GM19372 (cell line): ENCODE results near the gene PRSS56.

Experiments
- ATAC-seq: cut with Tn5 transposase; IDR thresholded peaks from one replicate; pipeline ENCODE4 v1.9.1; 2021; ENCODE audit warnings: mild to moderate bottlenecking, low read depth, moderate library complexity; ENCODE audit not compliant: unreplicated experiment

PRSS56 gene

DNA sequence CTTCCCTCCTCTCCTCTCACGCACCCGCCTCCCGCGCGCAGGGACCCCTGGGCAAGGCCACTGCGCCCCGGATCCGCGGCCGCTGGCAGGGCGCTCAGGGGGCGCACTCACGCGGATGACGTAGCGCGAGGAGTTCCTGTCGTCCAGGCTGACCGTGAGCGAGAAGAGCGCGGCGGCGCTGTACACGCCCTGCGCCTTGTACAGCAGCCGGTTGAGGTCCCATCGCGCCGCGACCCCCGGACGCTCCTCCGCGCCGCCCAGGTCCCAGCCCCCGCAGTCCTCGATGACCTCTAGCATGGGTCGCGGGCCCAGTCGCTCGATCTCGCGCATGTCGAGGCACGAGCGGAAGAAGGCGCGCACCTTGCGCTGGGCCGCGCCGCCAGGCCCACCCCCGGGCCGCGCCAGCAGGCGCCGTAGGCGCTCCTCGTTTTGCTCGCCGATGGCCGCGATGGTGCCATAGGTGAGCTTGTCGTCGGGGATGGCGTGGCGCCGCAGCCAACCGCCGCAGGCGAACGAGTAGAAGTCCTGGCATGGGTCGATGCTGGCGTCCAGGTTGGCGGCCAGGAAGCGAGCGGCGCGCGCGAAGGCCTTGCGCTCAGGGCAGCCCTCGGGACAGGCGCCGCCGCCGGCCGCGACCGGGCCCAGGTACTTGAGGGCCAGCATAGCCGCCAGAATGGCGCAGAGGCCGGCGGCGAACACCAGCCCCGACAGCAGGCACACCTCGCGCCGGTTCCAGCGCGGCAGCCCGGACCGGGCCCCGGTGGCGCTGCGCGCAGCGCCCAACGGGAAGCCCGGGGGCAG is 34.2 kb upstream of the PRSS56 start:
- no peak for ATAC-seq

DNA sequence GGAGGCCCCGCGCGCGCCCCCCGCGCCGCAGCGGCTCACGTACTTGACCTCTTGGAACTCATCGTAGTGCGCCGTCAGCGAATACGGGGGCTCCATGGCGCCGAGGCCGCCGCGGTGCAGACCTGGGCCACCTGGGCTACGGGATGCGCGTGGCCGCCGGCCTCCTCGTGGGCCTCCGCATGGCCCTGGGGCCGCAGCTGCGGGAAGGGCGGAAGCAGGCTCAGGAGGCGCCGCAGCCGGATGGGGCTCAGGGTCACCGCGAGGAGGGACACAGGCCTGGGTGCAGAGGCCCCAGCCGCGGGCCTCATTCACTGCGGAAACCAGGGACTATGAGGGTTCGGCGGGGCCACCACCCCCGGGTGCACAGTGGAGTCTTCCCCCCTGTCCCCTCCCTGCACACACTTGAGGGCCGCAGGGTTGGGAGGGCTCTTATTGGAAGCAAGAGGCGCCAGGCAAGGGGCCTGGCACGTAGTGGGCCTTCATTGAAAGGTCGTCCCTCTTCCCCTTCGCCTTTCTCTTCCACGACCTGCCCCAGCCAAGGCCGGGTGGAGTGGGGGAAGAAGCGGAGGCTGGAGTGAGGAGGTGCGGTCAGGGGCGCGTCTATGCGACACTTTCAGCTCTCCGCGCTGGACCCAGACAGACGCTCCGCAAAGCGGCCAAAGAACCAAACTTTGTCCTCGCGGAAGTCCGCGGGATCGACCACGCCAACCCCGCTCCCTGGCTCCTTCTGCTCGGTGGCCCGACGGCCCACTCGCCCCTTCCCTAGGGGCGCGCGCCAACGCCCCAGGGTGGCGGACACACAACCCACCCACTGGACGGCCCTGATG is 33.4 kb upstream of the PRSS56 start:
- no peak for ATAC-seq

DNA sequence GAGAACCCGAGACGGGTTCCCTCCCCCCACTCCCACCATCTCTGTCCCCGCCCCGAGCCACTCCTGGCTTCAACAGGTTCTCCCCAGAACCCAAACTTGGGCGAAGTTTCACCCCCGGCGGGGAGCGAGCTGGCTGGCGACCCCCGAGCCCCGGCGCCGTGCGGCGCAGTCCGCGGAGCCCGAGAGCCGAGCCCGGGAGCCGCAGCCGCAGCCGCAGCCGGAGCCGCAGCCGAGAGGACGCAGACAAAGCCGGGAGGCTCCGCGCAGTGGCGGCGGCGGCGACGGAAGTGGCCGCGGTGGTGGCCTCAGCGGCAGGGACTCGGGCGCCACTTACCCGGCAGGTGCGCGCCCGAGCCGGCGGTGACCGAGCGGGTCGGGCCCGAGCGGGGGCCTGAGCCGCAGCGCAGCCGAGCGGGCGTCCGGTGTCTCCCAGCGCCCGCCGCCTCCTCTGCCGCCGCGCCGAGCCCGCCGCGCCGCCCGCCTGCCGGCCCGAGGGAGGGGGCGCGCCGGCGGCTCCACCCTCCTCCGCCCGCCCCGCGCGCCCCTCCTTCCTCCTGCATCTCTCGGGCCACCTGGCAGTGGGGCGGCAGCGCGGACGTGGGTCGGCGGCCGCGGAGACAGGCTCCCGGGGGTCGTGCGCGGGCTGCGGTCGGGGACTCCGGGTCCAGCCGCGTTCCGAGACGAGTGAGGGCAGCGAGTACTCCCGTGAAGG is 32.6 kb upstream of the PRSS56 start, which contains the start of gene ECEL1:
Gene ECEL1 (minus strand): TSS at position 450 of the 712 bp plus-strand sequence. CDS start 1,181 bp downstream, outside the sequence.
- no peak for ATAC-seq

DNA sequence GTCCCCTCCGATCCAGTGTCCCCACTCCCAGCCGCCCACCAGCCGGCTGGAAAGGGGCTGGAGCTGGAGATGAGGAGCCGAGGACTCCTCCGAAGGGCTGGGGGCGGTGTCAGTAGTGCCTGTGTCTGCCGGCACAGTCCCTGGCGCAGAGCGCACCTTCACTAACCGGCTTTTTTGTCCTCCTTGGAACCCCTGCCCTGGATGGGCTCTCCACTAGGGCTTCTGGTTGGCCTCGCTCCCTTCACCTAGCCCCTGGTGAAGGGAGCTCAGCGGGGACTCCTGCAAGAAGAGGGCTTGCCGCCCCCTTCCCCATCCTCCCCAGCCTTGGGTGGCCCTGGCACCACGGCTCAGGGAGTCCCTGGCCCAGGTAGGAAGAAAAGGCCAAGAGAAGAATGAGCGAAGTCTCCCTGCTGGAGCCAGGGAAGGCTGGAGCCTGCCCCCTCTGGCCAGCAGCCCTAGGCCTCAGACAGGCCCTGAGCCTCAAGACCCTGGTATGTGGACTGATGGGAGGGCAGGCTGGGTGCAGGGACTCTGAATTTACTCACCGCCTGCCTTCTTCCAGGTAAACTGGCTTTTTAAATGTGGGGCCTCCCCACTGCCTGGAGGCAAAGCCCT is 32.0 kb upstream of the PRSS56 start:
- no peak for ATAC-seq

DNA sequence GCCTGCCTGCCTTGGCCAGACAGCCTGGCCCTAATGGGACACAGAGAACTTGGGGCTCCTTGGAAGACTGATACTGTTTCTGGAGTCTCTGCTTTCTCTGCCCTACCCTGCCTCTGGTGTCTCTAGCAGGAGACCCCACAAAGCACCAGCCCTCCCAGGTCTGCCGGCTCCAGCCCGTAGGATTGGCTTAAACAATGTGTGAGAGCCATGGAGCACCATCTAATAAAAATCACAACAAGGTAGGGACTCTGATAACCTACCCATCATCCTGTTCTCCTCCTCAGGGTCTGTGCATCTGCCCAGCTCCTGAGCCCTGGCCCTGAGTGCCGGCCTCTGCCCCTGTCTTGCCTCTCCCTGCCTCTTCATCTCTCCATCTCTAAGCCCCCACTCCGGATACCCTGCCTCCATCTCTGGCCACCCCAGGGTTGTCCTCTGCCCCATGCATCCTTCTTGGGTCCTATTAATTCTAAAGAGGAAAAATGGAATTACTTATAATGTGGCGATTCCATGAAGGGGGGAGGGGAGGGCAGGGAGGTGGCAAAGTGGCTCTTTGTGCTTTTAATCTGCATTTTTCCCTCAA is 31.4 kb upstream of the PRSS56 start:
- ATAC-seq: no peak

DNA sequence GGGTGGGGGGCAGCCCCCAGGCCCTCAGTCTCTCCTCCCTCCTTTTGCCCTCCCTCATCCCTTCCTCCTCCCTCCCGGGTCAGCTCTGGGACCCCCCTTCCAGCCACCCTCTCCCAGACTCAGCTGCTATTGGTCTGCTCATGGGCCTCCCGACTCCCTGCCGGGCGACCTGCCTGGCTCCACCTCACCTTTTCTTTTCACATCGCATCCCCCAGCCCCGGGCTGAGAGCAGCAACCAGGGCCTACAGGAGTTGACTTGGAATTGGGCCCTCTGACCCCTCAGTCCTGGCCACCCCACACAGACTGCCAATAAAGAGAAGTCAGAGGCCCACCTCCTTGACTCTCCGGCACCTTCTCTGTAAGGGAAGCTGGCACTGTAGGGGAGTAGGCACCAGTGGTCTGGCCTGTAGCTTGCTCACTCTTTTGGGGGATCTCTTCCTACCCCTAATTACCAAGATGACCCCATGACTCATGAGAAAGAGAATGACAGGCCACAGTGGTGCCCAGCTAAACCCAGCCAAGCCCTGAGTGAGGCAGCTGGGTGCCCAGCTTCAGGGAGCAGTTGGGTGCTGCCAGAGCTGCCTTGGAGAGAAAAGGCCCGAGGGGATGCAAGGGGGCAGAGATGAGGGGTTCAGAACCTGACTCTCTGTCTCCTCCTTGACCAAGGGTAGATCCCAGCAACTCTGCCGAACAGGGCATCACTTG is 30.5 kb upstream of the PRSS56 start:
- ATAC-seq: no peak

DNA sequence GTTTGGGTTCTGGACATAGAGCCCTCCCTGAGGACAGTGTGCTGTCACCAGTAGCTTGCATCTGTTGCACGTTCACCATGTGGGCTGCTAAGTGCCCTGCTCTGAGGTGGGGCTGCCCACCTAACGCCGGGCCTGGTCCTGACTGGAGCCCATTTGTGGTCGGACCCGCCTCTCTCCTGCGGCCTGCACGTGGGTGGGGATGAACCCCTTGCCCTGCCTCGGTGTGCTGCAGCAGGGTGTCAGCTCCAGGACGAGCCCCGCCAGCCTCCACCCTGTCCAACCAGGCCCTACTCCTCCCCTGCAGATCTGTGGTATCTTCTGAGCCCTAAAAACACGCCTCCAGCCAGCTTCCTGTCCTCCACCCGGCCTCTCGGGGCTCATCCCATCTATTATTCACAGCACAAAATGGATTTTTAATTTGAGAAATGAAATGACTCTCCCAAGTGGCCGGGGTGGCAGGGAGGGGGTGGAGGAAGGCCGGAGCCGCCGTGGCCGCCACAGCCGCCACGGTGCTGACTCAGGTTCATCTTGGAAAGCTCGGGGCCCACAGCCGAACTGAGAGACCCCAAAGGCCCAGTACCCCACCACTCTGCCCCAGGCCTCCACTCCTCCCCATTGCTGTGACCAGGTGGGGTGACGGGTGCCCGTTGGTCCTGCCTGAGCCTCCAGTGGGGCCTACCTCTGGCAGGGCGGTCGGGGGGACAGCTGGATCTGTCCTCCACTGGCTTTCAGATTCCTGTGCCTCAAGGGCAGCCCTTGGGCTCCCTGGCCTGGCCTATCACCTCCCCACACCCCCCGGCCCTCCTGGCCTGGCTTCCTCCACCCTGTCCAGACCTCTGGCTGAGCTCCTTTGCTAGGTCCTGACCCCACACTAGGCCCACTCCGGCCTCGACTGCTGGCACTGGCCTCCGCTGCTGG is 29.7 kb upstream of the PRSS56 start:
- no peak for ATAC-seq

DNA sequence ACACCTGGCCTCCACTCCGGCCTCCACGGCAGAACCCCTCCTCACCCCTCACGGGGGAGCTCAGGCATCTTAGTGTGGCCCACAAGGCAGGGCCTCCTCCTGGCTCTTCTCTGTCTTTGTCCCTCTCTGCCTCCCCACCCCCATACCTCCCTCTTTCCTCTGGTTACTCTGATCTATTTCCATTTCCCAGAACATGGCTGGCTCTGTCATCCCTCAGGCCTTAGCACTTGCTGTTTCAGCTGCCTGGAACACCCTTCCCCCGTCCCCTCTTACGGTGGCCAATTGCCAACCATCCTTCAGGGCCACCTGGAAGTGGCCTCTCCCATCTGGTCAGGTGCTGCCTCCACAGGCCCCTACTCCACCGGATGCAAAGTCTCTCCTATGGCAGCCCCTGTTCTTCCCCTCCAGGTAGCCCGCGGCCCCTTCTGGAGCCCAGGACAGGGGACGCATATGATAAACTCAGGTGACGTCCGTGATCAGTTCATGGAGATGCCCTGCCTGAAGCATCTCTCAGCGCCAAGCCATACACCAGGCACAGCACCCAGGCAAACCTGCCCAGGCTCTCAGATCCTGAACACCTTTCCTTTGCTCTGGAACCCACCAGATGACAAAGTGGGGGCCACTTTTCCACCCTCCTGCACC is 28.9 kb upstream of the PRSS56 start:
- ATAC-seq: no peak

DNA sequence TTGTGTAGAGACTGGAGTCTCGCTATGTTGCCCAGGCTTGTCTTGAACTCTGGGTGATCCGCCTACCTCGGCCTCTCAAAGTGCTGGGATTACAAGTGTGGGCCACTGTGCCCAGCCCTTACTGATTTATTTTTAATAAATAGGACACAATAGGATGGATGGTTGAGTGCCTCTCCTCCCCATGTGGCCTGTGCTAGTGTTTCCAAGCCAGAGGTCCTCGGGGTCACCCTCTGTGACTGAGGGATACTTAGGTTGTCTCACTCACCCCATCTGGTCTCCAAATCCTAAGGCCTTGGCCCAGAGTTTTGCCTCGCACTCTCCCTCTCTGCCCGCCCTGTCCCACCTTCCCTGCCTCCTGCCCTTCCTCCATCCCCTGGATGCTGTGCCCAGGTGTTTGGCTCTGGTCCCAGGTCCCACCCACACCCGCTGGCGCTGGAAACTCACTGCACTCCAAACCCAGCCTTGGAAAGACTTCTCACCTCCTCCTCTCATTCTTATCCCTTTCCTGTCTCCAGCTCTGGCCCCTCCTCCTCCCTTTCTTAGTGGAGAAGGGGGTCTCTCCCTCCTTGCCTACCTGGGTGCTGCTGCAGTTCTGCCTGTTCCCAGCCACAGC is 27.8 kb upstream of the PRSS56 start:
- no peak for ATAC-seq

DNA sequence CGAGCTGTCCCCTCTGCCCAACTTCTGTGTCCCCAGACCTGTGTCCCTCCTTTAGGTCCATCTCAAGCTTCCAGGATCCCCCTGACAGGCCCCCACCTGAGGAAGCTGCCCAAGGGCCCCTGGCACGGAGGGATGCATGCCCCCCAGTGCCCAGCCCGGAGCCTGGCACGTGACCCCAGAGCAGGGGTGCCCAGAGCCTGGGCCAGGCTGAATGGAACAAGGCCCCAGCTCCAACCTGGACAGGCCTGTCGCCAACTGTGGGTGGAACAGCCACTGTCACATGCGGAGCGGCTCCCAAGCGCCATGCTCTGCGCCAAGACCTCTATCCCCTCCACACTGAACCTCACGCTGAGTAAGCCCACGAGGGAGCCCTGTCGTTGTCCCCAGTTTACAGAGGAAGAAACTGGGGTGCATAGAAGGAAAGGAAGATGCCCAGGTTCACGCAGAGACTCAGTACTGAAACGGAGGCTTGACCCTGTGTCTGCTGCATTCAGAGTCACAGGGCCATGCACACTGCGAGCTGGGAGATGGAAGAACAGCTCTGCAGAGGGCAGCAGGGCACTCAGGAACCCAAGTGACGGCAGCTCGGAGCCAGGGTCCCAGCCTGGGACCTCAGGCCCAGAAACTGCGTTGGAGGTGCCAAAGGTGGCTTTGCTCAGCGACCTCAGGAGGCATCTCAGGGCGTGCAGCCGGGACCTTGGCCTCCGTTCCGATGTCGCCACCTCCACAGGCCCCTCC is 27.1 kb upstream of the PRSS56 start:
- no peak for ATAC-seq

DNA sequence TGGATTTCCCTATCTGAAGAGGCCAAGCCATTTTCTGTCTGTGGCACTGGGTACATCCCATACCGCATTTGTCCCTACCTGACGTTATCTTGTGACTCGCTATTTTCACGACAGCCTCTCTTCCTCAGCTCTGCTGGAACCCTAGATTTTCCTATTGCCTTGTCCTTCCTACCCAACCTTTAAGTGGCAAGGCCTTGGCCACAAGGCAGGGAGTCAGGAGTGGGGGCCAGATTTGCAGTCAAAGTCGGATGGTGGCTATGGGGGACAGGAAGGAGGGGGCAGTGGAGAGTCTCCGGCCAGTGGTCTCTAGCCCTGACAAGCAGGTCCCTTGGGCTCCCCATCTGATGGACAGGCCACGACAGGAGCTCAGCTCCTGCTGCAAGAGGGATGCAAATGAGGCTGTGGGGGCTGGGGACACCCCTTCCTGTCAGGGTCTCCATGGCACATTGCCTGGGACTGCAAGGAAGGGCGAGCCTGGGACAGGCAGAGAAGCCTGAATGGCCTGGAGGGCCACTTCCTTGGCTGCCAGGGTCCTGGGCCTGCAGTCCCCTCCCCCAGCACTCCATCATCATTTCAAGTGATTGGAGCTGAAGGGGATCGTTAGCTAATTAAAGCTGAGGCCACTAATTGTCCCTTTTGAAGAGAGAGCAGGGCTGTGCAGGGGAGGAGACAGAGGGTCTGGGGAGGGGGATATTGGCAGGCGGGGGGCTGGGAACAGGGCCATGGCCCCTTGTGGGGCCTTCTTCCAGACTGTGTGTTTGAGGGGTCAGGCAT is 26.3 kb upstream of the PRSS56 start:
- no peak for ATAC-seq

DNA sequence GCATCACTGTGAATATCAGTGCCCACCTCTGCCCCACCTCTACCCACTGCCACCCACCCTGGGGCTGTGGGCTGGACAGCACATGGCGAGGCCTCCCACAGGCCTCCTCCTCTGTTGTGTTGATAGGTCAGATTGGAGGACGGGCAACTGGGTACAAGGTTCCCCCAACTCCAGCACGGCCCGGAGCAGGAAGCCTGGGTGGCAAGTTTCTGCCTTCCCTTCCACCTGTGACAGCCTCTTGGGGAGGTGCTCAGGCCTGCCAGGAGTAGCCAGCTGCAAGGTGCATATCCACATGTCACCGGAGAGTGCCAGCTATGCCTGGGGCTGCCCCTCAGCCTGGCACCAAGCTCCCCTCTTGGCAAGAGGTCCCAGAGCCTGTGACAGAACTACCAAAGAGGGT is 25.6 kb upstream of the PRSS56 start:
- no peak for ATAC-seq

DNA sequence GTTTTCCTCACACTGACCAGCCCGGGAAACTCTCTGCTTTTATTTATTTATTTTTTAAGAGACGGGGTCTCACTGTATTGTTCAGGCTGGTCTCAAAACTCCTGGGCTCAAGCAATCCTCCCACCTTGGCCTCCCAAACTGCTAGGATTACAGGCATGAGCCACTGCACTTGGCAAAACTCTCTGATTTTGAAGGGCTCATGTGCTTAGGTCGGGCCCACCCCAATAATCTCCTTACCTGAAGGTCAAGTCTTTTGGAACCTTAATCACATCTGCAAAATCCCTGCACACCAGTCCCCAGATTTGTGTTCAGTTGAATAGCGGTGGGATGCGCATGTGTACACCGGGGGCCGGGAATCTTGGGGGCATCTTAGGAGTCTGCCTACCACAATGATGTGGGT is 24.9 kb upstream of the PRSS56 start:
- no peak for ATAC-seq

DNA sequence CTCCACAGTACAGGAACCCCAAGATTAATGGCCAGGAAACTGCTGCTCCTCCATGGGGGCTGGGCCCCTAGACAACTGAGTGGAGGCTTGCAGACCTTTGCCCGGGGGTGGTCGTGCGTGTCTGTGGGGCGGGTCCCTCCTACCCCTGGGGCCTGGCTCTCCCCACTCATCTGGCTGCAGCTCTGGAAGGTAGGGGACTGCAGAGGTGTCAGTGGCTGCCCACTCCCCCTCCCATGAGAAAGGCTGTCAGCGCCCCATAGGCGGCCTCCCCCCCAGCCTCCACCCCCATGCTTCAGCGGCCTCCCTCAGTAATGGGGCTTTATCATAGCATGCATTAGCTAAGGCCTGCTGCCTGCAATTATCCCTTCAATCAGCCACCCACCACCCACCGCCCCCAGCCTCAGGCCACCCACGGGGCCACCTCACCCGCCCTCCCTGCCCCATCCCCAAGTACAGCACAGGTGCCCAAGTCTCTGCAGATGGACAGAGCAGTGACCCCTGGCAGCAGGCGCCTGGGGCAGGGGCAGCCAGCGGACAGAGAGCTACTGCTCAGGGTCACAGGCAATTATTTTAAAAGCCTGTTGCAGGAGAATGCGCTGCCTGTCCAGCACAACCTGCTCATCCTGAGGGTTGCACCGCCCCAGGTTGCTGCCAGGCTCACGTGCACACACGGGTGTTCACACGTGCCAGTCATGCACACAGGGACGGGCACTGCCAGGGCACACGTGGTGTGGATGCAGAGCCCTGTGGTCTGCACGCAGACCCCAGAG is 23.5 kb upstream of the PRSS56 start:
- no peak for ATAC-seq

DNA sequence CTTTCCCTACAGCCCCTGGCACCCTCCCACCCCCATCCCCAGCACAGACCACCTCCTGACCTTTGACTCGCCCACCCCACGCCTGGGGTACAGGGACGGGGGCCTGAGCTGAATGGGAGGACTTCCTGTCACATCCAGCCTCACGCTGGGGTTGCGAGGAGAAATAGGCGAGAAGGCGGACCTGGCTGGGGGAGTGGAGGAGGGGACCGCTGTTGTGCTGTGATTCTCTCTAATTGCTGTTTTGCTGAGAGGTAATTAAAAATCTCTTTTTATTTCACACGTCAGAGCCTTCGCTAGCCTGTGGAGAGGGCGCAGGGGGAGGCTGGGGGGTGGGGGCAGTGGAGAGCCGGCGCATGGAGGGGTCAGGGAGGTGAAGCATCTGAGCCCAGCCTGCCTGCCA is 22.8 kb upstream of the PRSS56 start:
- ATAC-seq: no peak

DNA sequence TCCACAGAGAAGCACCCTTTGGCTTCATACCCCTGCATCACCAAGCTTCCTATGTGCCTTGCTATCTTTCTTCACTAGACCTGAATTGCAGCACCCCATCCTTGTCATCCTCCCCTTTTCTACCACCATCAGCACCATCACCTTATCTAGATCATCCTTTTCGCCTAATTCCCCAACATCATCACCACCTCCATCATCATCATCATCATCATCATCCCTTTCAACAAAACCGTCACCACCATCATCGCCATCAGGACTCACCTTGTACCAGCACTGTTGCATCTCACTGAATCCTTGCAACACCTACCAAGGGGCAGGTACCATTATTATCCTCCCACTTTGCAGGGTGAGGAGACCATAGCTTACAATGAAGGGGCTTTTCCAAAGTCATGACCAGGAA is 21.7 kb upstream of the PRSS56 start:
- no peak for ATAC-seq
